B cell (primary cell): Measurements from ENCODE around the gene STH.

Source experiments
- CTCF ChIP-seq: fragments of 200-600 bp; IDR thresholded peaks from one replicate; pipeline ENCODE4 v1.8.0; 2022; ENCODE audit warnings: antibody characterized with exemption, mild to moderate bottlenecking
- EZH2 ChIP-seq: IDR thresholded peaks from 2 replicates; pipeline ENCODE4 v1.6.1; 2012; ENCODE audit warnings: borderline replicate concordance, low read depth, mild to moderate bottlenecking, moderate library complexity, low read length; ENCODE audit not compliant: insufficient read depth, poor library complexity, severe bottlenecking

GRCh38 chr17:45952814-45953320 is 46.2 kb upstream of the STH start:
- TF ChIP-seq EZH2 (no peak), CTCF (no peak)
